Measurements from ENCODE around the gene NCKIPSD.

Gene NCKIPSD

DNA sequence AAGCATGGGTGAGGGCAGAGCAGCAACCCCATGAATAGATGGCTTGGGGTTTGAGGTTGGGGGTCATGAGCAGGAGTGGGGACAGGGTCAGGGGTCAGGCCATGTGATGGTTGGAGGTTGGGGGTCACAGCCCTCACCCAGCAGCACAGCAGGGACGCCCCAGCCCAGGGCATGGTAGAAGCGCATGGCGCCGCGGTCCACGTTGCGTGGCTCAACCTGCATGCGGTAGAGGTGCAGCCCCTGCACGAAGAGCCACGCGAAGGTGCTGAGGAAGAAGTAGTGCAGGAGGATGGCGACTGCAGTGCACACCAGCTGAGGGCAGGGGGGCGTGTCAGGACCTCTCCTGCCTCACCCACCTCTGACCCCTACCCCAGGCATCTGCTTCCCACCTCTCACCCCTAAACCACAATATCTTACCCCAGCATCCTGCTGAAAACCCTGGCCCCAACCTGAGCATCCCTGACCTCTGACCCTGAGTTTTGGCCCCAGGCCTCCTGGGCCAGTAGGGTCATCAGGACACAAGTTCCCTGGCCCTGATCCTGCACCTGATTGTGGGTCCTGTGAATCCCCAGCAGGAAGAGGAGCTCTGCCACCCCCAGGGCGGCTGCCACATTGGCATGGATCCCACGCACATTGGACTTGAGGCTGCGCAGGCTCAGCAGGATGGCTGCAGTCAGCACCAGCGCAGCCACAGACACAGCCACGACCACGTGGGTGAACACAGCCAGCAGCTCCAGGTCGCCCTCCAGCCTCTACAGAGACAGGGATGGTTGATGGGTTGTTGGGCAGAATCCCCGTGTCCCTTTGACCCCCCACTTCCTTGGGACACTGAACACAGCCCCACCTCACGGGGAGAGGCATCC lies 40.6 kb downstream of the NCKIPSD start:
- no peak for DNase-seq

- no peak for DNase-seq
Measured at GRCh38 chr3:48642605-48643004, 43.1 kb downstream of the NCKIPSD start.

- no peak for DNase-seq
Measured at GRCh38 chr3:48641396-48641795, 44.3 kb downstream of the NCKIPSD start.

DNA sequence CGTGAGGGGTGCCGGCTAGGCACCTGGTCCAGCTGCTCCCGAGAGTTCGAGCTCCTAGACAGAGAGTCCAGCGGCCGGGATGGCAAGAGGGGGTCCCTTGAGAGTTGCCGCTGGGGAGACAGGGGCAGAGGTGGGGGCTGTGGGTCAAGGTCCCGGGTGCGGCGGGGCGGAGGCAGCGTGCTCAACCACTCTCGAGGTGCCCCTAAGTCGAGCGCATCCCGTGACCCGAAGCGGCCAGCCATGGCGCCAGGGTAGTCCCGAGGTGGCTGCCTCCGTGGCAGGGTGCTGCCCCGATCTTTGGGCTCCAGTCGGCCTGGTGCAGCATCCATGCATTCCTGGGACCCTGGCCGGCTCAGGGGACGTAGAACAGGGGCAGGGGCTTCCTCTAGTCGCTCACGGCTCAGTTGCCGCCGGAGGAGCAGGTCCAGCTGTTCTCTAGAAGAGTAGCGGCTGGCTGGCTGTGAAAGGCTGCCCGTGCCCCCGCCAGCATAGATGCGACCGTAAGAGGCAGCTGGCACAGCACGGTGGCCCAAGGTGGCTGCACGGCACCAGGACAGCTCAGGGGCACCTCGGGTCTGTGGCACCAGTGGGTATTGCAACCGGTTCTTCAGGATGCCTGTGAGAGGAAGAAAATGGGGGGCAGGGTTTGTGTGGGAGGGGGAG lies 45.6 kb downstream of the NCKIPSD start:
- DNase-seq, result no peak

DNA sequence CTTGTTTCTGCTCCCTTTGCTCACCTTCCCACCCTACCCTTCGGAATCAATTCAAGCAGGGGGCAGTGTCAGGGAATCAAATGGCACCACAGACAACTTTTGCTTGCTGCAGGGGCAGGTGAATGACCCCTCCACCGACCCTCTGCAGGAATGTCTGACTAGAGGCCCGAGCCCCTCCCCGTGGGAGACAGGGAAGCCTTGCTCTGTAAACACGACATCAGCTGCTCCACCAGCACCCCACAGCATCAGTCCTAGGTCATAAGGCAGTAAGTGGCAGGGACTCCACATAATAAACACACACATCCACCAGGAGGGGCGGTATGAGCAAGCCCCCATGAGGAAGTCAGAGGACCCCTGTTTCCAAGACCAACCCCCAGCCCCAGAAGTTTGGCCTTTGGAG lies 48.4 kb downstream of the NCKIPSD start:
- no peak for DNase-seq

- no peak for DNase-seq
Measured at GRCh38 chr3:48636149-48636655, 49.5 kb downstream of the NCKIPSD start.

- peak; percentile 92 for DNase-seq
Measured at GRCh38 chr3:48635222-48636021, 50.3 kb downstream of the NCKIPSD start, which contains the start of gene SLC26A6. Gene SLC26A6 (minus strand): TSS chr3:48635461. CDS start chr3:48635393, 68 bp downstream.

DNA sequence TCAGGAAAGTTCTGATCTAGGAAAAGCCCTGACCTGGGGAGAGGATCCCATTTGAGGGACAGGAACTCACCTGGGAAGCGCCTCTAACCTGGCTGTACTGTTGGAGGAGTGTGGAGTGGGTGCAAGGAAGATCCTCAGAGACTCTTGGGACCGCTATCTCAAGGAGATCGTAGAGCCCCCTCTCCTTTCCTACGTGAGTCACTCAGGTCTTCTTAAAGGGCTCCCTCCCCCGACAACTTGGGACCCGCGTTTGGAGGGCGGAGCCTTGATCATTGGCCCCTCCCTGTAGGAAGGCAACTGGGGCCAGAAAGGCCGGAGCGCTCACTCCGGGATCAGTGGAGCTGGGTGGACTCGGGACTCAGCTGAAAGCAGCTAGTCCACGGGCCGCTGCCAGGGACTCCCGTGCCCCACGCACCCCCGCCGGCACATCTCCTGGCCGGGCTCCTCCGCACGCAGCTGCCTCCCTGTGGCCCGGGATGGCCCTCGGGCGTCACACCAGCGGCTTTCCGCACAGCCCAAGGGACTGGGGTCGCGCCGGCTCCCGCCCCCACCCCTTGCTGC lies 51.0 kb downstream of the NCKIPSD start:
- DNase-seq, result peak; percentile 31

DNA sequence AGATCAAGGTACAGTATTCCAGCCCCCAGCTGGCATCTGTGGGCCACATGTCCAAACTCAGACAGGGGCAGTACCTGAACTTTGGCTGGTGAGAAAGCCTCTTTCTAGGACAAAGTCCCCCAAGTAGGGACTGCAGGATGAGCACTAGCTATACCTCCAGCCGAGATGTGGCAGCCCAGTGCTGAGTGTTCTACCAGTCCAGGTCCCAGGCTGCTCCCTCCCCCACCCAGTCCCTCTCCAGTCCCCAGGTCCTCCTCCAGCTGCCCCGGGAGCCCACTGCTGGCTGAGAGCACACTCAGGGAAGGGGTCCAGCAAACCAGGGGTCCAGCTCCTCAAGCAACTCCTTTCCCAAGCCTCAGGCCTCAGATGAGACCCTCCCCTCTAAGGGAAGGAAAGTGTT lies 52.0 kb downstream of the NCKIPSD start:
- no peak for DNase-seq

DNA sequence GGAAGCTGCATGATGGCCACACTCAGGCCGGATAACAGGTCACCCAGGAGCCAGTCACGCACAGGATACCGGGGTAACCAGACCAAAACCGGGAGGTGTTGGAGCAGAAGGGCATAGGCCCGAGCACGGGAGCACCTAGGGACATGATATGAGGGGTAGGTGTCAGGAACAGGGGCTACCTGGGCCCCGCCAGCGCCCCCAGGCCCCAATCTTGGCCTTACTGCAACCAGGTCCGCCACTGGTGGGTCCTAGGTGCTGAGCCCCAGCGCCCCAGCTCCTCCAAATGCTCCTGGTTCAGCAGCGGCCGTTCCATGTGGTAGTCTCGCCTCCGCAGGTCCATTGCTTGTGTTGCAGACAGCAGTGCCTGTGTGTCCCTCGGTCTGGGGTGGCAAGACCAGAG lies 52.5 kb downstream of the NCKIPSD start:
- DNase-seq, result no peak

DNA sequence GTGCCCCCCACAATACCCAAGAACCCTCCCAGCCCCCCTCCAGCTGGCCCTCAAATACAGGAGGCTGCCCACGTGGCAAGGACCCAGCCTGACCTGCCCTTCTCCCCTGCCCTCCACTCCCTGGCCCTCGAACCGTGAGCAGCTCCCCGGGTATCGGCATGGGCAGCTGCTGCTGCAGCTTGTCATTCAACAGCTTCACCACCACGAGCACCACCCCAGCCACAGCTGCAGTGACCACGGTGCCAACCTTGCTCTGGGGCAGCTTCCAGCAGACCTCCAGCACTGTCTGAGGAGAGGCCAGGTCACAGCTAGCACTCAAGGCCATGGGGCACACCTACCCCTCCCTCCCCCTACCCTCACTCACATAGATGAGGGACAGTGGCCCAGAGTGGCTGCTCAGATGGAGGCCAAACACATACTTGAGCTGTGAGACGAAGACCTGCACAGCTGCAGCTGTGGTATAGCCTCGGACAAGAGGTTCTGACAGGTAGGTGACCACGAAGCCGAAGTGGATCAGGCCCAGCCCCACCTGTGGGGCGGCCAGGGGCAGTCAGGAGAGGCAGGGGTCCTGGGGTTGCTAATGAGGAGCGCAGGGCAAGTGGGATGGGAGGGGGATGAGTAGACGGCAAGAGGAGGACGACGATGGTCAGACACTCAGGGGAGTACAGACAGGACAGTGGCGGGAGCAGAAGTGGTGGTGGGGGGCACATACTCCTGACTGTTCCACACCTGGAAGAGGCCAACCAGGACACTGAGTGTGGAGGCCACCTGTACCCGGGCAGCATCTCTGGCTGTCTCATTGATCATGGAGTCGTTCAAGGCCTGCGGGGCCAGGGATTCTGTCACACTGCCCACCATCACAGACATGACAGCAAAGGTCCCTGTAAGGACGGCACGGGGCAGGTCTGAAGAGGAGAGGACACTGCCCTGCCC lies 53.9 kb downstream of the NCKIPSD start:
- DNase-seq, result no peak

- no peak for DNase-seq
Measured at GRCh38 chr3:48630833-48631232, 54.9 kb downstream of the NCKIPSD start.

DNA sequence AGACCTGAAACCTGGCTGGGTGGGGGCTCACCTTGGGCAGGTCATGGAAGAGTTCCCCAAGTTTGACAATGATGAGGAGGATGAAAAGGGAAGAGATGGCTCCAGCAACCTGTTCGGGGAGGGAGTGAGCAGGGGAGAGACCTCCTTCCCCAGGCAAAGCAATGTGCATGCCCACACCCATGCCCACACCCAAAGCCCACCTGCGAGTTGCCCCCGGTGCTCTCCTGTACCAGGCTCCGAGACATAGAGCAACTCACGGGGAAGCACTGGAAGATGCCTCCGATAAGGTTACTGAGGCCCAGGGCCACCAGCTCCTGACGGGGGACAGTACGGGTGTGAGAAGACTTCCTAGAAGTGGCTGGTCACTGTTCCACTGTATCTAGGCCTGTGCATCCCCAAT lies 55.3 kb downstream of the NCKIPSD start:
- no peak for DNase-seq

DNA sequence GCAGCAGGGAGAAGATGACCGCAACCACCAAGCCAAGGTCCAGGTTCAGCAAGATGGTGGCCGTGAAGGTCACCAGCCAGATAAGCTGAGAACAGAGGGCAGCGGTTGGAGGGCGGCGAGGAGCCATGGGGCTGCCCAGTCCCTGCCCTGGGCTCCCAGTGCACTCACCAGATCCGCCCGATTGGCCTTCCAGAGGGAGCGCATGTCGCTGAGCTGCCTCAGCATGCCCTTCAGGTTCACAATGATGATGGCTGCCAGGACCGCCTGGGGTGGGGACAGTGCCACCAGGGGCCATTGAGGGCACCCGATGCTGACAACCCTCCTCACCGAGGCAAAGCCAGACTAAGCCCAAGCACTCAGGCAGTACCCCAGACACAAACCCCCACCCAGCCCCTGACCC lies 55.8 kb downstream of the NCKIPSD start:
- no peak for DNase-seq

DNA sequence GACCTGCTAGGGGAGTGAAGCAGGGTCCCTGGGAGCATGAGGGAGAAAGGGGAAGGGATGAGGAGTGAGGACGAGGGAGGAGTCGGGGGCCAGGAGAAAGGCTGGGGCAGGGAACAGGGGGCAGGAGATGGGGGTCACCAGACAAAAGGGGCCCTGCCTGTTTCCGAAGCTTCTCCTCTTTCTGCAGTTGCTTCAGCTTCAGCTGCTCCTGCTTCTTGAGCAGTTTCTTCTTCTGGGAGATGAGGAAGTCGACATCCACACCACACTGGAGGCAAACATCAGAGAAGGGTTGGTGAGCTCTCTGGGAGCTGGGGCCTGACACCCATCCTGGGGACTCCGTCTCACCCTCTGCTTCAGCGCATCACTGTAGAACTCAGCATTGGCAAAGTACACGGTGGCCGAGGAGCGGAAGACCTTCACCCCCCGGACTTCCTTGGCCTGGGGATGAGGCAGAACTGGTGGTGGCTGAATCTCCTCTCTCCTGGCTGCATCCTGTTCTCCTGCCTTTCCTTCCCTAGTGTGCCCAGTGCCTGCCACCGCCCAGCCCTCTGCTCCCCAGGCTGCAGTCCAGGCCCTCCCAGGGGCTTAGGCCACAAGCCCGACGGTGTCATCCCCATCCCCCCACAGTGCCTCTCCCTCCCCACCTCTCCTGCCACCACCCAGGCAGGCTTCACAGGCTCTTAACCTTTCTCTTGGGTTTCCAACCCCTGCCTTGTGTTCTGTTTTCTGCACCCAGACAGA lies 57.3 kb downstream of the NCKIPSD start:
- no peak for DNase-seq

DNA sequence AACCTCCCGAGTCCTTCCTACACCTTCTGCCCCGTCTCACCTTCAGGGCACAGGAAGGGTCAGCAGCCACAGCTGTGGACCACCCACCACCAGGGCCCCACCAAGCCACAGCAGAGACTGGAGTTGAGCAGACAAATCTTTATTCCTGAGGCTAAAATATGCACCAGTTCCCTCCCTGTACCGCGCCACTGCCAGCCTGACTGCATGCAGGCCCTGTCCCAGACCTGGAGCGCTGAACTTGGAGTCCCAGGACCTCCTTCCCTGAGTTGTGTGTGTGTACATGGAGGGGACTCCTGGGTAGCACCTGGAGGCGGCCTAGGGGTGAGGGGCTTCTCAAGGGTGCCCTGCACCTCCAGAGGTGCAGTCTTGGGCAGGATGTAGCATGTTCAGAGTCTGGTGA lies 60.1 kb downstream of the NCKIPSD start:
- DNase-seq, result no peak

DNA sequence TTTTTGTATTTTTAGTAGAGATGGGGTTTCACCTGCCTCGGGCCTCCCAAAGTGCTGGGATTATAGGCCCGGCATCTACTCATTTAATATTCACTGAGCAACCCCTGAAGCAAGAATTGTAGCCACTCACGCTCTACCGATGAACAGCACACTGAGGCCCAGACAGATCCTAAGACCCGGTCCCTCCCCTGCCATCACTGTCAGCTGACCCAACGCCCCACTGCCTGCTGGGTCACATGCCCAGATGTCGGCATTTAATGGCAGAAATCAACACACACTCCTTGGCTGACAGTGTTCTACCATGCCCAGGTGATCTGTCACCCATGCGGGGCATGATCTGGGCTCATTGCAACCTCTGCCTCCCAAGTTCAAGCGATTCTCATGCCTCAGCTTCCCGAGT lies 60.9 kb downstream of the NCKIPSD start:
- no peak for DNase-seq

GRCh38 chr3:48623851-48624547 lies 61.7 kb downstream of the NCKIPSD start:
- no peak for DNase-seq
